ENCODE measurements around the gene BROX. TPM values are rescaled to one million over a fixed set of nuclear protein-coding genes. Genes with fewer than 3 reads are reported as not detected.

BROX gene
- total and polyA plus RNA-seq, 2 donors (not counting 3 experiments of a cell fraction or from before 2014, with no cell fraction given), result 7.3 to 39.7 TPM

DNA sequence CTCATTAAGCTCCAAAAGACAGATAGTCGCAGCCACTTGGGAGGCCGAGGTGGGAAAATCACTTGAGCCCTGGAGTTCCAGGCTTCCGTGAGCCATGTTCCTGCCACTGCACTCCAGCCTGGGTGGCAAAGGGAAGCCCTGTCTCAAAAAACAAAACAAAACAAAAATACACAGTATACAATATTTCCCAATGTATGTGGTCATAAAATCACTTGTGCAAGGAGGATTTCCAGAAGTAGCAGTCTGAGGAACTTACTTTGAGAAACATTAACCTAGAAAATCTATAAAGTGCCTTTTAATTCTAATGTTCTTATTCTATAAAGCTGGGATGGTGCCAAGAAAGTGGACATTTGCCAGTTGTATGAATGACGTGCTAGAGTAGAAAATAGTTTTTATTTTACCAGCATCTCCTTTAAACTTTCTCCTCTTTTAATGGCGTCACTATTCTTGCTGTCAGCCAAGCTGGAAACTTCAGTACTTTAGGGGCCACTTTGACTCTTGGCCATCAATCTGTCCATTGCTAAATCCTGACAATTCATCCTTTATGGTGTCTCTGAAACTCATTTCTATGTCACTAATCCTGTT, 47.2 kb downstream of the BROX start:
- DNase-seq (ENCODE audit: low read depth, low spot score) (no peak), FAIRE-seq (no peak)
- Histone ChIP-seq H3K4me3 (replicated peaks in 1 of 3; ENCODE audit: insufficient read depth in 1 of 3, low read depth in 1 of 3, low read length in 3 of 3) (no peak overlapping the region), H3K9me1 (replicated peaks; ENCODE audit: control insufficient read depth, extremely low read depth, insufficient read depth, low read length) (no peaks in the 10 kb centered on the region), H3K4me2 (ENCODE audit: insufficient read depth, low read length) (no peak overlapping the region), H3K36me3 (ENCODE audit: control insufficient read depth in 2 of 2, extremely low read depth in 1 of 2, insufficient read depth in 2 of 2, low read length in 2 of 2) (no peaks in the 10 kb centered on the region), H3K27ac (ENCODE audit: insufficient read depth, low read depth, low read length) (no peak overlapping the region), H4K20me1 (replicated peaks; ENCODE audit: control insufficient read depth, extremely low read depth, insufficient read depth, low read length) (no peaks in the 10 kb centered on the region), H2AFZ (ENCODE audit: low read depth, low read length) (no peak overlapping the region), H3K79me2 (ENCODE audit: control insufficient read depth, insufficient read depth, low read length) (no peaks in the 10 kb centered on the region), H3K9ac (replicated peaks; ENCODE audit: extremely low read depth, insufficient read depth, low read length) (no peak overlapping the region), H3K9me3 (replicated peaks; ENCODE audit: control insufficient read depth, insufficient read depth, low read length) (no peaks in the 10 kb centered on the region), H3K4me1 (ENCODE audit: control insufficient read depth, extremely low read depth, insufficient read depth, low read length) (no peaks in the 10 kb centered on the region), H3K27me3 (ENCODE audit: control insufficient read depth in 2 of 2, insufficient read depth in 2 of 2, low read length in 2 of 2) (peaks cover 0 to 4% of the 10 kb centered on the region in 2 experiments)
- intact Hi-C loops (cut with micrococcal nuclease) (no loop called here), dilution Hi-C loops (cut with MboI; ENCODE audit: extremely low pct_ligation_motif_present, low sequenced_read_pairs) (no loop called here)
- TF ChIP-seq POLR2AphosphoS5 (IDR thresholded peaks at IDR 0.05; ENCODE audit: insufficient read depth, low read depth, low read length) (no peak), FOS (IDR thresholded peaks at IDR 0.05; ENCODE audit: borderline replicate concordance, insufficient read depth, low read length) (no peak), JUN (IDR thresholded peaks at IDR 0.05; ENCODE audit: borderline replicate concordance, insufficient read depth, insufficient read length, low read depth) (no peak), GATA2 (IDR thresholded peaks at IDR 0.05; ENCODE audit: insufficient read depth, insufficient read length, low read depth, low read length) (no peak), MYC (IDR thresholded peaks at IDR 0.05; ENCODE audit: low read depth, low read length) (no peak), EZH2 (IDR thresholded peaks at IDR 0.05; ENCODE audit: borderline replicate concordance, low read depth, low read length, severe bottlenecking) (no peak), POLR2A (IDR thresholded peaks at IDR 0.05; ENCODE audit: low read depth, low read length) (no peak)
- TF ChIP-seq, protein P1, sequence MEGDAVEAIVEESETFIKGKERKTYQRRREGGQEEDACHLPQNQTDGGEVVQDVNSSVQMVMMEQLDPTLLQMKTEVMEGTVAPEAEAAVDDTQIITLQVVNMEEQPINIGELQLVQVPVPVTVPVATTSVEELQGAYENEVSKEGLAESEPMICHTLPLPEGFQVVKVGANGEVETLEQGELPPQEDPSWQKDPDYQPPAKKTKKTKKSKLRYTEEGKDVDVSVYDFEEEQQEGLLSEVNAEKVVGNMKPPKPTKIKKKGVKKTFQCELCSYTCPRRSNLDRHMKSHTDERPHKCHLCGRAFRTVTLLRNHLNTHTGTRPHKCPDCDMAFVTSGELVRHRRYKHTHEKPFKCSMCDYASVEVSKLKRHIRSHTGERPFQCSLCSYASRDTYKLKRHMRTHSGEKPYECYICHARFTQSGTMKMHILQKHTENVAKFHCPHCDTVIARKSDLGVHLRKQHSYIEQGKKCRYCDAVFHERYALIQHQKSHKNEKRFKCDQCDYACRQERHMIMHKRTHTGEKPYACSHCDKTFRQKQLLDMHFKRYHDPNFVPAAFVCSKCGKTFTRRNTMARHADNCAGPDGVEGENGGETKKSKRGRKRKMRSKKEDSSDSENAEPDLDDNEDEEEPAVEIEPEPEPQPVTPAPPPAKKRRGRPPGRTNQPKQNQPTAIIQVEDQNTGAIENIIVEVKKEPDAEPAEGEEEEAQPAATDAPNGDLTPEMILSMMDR (IDR thresholded peaks at IDR 0.05; ENCODE audit: extremely low read depth in 1 of 2, insufficient read depth in 1 of 2, low read depth in 1 of 2, low read length in 2 of 2), result no peak
- TF ChIP-seq, protein P2, sequence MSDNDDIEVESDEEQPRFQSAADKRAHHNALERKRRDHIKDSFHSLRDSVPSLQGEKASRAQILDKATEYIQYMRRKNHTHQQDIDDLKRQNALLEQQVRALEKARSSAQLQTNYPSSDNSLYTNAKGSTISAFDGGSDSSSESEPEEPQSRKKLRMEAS (IDR thresholded peaks at IDR 0.05; ENCODE audit: insufficient read depth, insufficient read length), result no peak
- ChIA-PET POLR2A (no interaction called here), CTCF (no interaction called here)
- no TSS peak for BruUV-seq (replicated peaks)

Measured in endothelial cell of umbilical vein (primary cell).